ENCODE data around the gene FUT6.

The FUT6 gene

DNA sequence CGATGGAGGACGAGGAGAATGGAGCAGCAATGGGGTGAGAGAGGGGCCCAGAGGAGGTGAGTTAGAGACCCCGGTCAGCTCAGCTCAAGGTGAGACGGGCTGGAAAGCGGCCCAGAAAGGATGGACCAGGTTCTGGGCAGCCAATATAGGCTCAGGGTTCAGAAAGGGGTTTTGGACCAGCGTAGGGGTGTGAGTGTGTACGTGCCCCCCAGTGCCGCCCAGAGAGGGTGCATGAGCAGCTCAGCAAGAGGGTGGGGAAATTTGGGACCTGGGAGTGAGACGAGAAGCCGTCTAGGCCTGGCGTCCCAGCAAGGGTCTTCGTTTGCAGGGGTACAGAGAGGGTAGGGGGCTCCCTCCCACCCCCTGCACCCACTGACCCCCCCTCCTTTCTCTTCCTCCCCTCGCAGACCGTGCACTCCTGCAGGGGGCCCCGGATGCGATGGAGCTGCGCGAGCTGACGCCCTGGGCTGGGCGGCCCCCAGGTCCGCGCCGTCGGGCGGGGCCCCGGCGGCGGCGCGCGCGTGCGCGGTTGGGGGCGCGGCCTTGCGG is 12.1 kb downstream of the FUT6 start:
- no peak for DNase-seq

DNA sequence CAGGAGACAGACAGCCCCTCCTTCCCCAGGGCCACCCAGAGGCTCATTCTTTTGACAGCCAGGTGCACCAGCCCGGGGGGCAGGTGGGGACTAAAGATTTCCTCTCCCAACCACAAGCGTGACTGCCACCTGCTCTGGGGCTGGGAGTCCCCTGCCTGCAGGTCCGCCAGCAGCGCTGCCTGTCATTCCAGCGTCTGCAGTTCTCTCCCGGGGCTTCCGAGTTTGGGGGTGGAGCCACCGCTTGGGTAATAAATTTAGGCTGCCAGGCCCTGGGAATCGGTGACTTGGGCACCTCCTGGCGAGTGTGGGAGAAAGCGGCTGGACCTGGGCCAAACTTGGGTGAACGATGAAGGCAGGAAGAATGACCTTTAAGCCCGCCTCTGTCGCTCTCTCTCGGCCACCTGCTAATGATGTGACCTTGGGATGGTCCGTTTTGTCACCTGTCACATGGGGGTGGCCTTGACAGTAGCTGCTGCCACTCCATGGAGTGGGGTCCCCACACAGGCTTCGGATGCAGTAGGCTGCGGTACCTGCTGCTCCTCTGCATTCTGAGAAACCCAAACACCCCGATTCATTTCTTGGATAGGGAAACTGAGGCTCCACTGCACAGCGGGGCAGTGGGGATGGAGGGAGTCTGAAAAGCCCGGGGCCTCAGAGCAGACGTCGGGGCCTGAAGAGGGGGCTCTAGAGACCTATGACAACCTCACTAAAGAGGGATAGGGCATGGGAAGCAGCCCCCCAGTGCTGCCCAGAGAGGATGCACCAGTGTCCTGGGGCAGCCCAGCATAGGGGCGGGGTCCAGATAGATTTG is 12.8 kb downstream of the FUT6 start:
- peak; percentile 72 for DNase-seq

DNA sequence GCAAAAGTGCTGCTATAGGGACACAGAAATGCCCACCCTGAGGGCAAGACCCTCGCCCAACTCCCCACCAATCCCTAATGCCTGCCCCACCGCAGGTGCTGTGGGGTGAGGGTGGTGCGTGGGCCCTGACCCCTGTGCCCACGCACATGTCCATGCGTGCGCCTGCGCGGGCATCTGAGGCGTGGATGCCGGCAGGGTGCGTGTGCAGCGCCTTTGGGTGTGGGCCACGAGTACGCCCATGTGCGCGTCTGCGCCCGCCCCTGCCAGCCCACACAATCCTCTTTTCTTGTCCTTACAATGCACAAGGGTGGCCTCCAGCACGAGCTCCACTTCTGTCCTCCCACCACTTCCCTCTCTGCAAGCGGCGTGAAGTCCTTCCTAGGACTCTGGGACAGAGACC is 14.3 kb downstream of the FUT6 start:
- no peak for DNase-seq

GRCh38 chr19:5824751-5825150 is 14.8 kb downstream of the FUT6 start:
- DNase-seq = no peak

DNA sequence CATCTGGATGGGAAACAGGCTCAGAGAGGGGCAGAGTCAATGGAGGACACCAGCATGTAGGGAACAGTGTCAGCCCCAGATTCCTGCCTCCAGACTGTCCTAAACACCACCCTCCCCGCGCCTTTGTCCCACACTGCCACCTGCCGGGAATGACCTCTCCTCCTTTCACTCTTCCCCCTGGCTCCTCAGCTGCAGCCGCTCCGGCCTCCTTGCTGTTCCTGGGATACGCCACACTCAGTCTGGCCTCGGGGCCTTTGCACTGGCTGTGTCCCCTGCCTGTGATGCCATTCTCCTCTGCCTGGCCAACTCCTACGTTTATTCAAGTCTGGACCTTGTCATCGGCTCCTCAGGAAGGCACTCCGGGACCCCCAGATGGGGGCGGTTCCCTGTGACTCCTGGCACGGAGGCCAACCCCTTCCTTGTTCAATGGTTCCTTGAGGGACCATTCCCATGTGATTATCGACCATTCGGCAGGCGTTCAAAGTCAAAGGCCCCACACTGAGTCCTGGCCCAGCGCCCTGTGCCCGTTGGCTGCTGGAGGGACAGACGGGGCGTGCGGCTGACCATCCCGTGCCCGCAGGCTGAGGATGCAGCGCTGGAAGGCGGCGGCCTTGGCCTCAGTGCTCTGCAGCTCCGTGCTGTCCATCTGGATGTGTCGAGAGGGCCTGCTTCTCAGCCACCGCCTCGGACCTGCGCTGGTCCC is 15.8 kb downstream of the FUT6 start:
- DNase-seq = no peak

DNA sequence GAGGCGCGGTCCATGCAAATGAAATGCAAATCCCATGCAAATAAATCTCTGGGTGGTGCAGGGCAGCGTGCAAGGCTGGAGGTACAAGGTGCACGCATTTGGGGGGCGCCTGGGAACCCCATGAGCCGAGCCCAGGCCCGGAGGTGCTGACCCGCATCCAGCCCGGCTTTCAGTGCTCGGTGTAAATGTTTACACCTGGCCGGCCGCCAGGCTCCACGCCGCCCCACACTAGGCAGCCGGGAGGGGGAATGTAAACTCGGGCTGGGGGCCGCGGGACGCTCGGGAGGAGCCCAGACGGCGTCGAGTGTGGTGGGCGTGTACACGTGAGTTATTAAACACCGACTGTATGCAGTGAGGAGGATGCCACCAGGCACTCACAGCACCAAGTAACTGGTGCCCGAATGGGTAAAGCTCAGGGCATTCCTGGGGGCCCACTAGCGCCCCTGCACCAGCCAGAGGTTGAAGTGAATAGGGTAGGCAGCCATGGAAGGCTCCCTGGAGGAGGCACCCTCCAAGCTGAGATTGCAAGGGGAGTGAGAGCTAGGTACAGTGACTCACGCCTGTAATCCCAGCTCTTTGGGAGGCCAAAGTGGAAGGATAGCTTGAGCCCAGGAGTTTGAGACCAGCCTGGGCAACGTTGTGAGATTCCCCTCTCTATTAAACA is 17.2 kb downstream of the FUT6 start:
- DNase-seq = no peak

DNA sequence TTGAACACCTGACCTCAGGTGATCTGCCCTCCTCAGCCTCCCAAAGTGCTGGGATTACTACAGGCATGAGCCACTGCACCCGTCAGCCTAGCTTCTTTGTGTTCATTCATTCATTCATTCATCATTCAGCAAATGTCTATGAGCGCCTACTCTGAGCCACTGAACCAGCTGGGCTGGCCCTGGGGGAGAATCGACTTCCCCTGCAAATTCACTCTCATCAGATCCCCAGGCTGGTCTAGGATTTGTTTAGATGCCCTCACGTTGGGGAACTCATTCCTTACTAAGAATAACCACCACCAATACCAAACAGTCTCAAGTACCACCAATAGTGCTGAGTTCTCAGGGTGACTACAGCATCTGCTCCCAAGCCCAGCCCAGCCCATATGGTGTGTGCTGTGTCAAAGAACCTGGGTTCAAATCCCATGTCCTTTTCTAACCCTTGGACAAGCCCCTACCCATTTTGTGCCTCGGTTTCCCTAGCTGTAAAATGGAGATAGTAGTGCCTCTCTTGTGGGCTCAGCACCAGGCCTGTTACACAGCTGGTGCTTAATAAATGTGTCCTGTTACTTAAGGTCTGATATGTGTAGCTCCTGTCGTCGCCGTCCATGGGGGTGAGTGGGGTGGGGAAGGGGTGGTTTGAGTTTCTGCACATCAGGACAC is 17.9 kb downstream of the FUT6 start:
- no peak for DNase-seq

DNA sequence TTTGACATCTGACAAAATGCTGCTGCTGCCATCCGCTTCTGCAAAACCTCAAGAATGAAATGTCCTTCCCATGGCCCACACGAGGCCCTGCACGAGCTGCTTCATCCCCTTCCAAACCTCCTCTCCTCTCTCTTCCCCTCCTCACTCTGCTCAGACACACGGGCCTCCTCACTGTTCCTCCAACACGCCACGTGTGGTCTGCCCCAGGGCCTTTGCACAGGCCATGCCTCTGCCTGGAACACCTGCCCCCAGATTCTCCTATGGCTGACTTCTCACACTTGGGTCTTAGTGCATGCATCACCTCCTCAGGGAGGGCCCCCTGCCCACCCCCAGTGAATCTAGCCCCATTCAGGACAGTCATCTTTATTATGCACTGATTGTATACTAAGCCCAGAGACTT is 18.7 kb downstream of the FUT6 start:
- DNase-seq = no peak

GRCh38 chr19:5818594-5818993 is 20.9 kb downstream of the FUT6 start:
- DNase-seq = no peak

DNA sequence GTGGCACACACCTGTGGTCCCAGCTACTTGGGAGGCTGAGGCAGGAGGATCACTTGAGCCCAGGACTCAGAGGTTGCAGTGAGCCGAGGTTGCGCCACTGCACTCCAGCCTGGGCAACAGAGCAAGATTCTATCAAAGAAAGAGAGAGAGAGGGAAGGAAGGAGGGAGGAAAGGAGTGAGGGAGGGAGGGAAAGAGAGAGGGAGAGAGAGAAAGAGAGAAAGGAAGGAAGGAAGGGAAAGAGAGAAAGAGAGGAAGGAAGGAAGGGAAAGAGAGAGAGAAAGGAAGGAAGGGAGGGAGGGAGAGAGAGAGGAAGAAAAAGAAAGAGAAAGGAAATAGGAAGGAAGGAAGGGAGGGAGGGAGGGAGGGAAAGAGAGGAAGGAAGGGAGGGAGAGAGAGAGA is 22.3 kb downstream of the FUT6 start:
- DNase-seq = no peak

- no peak for DNase-seq
Measured at GRCh38 chr19:5814852-5815246, 24.7 kb downstream of the FUT6 start.

GRCh38 chr19:5814123-5814851 is 25.2 kb downstream of the FUT6 start:
- no peak for DNase-seq

GRCh38 chr19:5811117-5811516 is 28.4 kb downstream of the FUT6 start:
- no peak for DNase-seq

GRCh38 chr19:5809469-5809868 is 30.0 kb downstream of the FUT6 start:
- DNase-seq = no peak

- no peak for DNase-seq
Measured at GRCh38 chr19:5809053-5809452, 30.4 kb downstream of the FUT6 start.

DNA sequence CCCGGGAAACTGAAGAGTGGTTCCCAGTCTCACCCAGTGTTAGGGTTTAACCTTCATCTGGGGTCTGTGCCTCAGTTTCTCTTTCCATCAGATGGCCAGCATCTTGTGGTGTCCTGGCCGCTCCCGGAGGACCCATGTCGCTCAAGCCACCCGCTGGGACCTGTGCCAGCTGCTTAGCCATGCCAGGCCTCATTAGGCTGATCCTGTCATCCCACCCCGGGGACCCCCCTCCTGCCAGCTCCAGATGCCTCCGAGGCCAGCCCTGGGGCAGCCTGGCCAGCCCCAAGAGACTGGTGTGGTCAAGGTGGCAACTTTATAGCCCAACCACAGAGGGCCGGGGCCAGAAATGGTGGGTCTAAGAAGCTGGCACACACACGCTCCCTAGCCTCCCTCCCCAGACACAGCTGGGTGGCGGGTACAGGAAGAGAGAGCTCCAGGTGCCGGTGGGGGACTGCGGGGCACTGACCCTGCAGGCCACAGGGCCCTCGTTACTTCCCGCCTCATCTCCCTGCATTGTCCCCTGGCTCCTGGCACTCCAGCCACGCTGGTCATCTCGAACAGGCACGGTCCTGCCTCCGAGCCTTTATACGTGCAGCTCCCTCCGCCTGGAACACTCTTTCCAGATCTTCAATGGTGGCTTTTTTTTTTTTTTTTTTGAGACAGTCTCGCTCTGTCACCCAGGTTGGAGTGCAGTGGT is 31.2 kb downstream of the FUT6 start:
- no peak for DNase-seq

DNA sequence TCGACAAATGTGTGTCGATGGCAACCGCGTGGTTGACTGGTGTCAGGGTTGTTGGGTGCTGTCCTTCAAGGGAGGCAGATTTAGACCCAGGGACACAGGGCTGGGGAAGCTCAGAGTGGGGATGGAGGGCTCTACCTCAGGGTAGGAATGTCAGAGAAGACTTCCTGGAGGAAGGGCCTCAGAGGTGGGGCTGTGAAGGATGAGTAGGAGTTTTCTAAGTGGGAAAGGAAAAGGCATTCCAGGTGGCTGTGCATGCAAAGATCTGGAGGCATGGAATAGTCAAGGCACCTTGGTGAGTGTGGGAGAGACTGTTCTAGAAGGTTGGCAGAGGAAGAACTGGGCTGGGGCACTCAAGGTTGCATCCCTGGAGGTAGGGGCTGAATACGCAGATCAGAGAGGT is 32.6 kb downstream of the FUT6 start:
- no peak for DNase-seq

DNA sequence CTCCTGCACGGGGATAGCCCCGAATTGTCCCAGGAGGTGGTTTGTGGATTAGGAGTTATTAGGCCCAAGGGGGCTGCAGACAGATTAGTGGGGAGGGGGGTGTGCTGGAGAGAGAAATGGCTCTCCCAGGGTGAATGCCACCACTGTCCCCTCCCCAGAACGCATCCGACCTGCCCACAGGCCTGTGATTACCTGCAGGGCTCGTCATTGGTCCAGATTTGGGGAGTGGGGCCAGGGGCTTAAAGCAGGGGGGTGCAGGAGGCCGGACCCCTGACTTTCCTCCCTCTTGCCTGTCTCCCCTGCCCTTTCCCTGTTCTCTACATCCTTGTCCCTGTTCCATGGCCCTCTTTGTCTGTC is 33.4 kb downstream of the FUT6 start:
- DNase-seq = no peak

- DNase-seq = no peak
Measured at GRCh38 chr19:5805462-5806132, 33.9 kb downstream of the FUT6 start.

DNA sequence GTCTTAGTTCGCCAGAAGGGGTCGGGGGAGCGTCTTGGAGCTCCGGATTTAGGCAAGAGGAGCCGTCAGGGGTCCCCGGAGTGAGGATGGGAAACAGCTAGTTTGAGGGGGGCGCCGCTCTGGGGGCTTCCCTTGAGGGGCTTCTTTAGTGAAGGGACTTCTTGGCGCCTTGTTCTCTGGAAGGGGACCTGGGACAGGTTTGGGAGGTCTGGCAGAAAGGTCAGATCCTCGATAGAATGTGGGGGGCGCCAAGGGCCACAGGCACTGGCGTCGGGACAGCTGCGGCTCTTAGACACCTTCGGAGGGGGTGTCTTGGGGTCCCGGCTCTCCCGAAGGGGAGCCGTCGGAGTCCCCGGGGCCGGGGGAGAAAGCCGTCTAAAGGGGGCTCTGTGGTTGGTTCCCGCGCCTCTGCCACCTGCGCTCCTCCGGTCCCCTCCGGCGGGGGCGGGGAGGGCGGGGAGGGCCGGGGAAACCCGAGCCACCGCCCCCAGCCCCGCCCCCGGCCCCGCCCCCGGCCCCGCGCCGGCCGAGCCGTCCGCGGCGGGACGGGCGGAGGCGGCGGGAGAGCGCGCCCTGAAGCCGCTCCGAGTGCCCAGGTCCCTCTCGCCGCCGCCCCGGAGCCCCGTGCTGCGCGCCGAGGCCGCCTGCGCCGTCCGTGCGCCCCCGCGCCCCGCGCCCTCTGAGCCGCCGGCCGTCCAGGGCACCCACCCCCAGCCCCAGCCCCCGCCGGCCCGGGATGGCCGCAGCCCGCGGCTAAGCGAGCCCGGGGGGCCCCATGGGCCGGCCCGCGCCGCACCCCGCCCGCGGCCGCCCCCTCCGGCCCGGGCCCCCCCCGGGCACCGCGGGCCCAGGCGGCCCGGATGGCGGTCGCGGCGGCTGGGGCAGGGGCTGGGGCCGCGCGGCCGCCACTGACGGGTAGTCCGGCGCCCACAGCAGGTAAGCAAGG is 34.7 kb downstream of the FUT6 start, which contains the start of gene NRTN:
Gene NRTN (plus strand): TSS at position 552 of the 946 bp plus-strand sequence. CDS start 19,099 bp downstream, outside the sequence.
- DNase-seq = no peak
